NCI-H82 treated with DMSO at 0.1 percent for 48 hours (cell line): ENCODE measurements around the gene ATAT1.
"Not testable (repeated sequence)": the region's sequence is repeated elsewhere in the genome, so short reads cannot be mapped to it uniquely, and the experiment has no call there.

Source experiments
- DNase-seq: peaks from one replicate; lab custom pipeline; 2025; ENCODE audit not compliant: unreplicated experiment; lab: John Stamatoyannopoulos, UW

Gene ATAT1

GRCh38 chr6:30626484-30627366 lies at the start of gene ATAT1:
Gene ATAT1 (plus strand): TSS chr6:30626874.
- peak; percentile 47 for DNase-seq

GRCh38 chr6:30578051-30578450 lies 48.6 kb upstream of the ATAT1 start:
- no peak for DNase-seq

- no peak for DNase-seq
Measured at GRCh38 chr6:30583921-30584320, 42.8 kb upstream of the ATAT1 start.

GRCh38 chr6:30589754-30590358 lies 36.8 kb upstream of the ATAT1 start:
- DNase-seq, result no peak

- DNase-seq, result no peak
Measured at GRCh38 chr6:30590509-30590908, 36.2 kb upstream of the ATAT1 start.

- no peak for DNase-seq
Measured at GRCh38 chr6:30591008-30591407, 35.7 kb upstream of the ATAT1 start.

GRCh38 chr6:30592287-30592686 lies 34.4 kb upstream of the ATAT1 start:
- no peak for DNase-seq

- DNase-seq, result not testable (repeated sequence)
Measured at GRCh38 chr6:30597315-30598144, 29.1 kb upstream of the ATAT1 start.

- no peak for DNase-seq
Measured at GRCh38 chr6:30598912-30599624, 27.6 kb upstream of the ATAT1 start.

GRCh38 chr6:30599625-30600324 lies 26.9 kb upstream of the ATAT1 start:
- DNase-seq, result no peak

GRCh38 chr6:30600451-30600961 lies 26.2 kb upstream of the ATAT1 start:
- DNase-seq, result no peak

GRCh38 chr6:30601436-30601814 lies 25.2 kb upstream of the ATAT1 start:
- DNase-seq, result no peak

GRCh38 chr6:30601815-30602641 lies 24.6 kb upstream of the ATAT1 start:
- DNase-seq, result no peak

GRCh38 chr6:30603961-30604360 lies 22.7 kb upstream of the ATAT1 start:
- DNase-seq, result no peak

- DNase-seq, result no peak
Measured at GRCh38 chr6:30610065-30610464, 16.6 kb upstream of the ATAT1 start.

GRCh38 chr6:30611150-30611855 lies 15.4 kb upstream of the ATAT1 start:
- no peak for DNase-seq

- DNase-seq, result no peak
Measured at GRCh38 chr6:30611856-30612194, 14.8 kb upstream of the ATAT1 start.

GRCh38 chr6:30612213-30612612 lies 14.5 kb upstream of the ATAT1 start:
- no peak for DNase-seq
